HCT116 (cell line): ENCODE data around the gene TYW1B. TPM values are rescaled to one million over a fixed set of nuclear protein-coding genes. Genes with fewer than 3 reads are reported as not detected.
"Not testable (repeated sequence)": the region's sequence is repeated elsewhere in the genome, so short reads cannot be mapped to it uniquely, and the experiment has no call there.

Experiments
- ATAC-seq: fragments of 200-7000 bp; cut with Tn5 transposase; 2 replicates; pipeline ENCODE4 v1.9.1; 2020; ENCODE audit warnings: mild to moderate bottlenecking, moderate library complexity
- BruUV-seq: library from RNA; stranded (reverse); fragments of 400-500 nt; replicated peaks from 2 replicates; lab custom pipeline; 2021; lab: Mats Ljungman, UMichigan
- CTCF ChIA-PET: fragments of 300-600 bp; sonication (Branson Sonifier 250); formaldehyde crosslinking; loops from one replicate; lab custom pipeline; 2021; ENCODE audit warnings: antibody characterized with exemption; lab: Charles Lee
- POLR2A ChIA-PET: fragments of 300-600, 350-600 bp; sonication (Branson Sonifier 250); formaldehyde crosslinking; loops from one replicate; lab custom pipeline; 2021; ENCODE audit warnings: antibody characterized with exemption; lab: Charles Lee
- RAD21 ChIA-PET, 2 experiments: fragments of 300-600 bp; sonication (Branson Sonifier 250); formaldehyde crosslinking; loops; one replicate each; lab custom pipeline; 2023; ENCODE audit warnings: low total read pairs in 2 of 2; ENCODE audit not compliant: uncharacterized antibody in 2 of 2, unreplicated experiment in 2 of 2, low non-redundant PET in 1 of 2; lab: Charles Lee
- DNase-seq: peaks from one replicate; pipeline ENCODE4 v3.0.0-alpha.2; 2010; ENCODE audit warnings: low read depth, low spot score
- H2AFZ ChIP-seq: fragments of 200-600 bp; shearing (Covaris generic), sonication (generic); 2 replicates; pipeline ENCODE4 v1.6.1; 2017; ENCODE audit warnings: low read depth, mixed run types, mixed read lengths, antibody characterized with exemption, low read length; ENCODE audit not compliant: poor library complexity, severe bottlenecking
- H3K27ac ChIP-seq: 2 replicates; pipeline ENCODE4 v1.5.1; 2012; ENCODE audit warnings: low read depth, low read length
- H3K27me3 ChIP-seq: fragments of 200-600 bp; sonication (generic); 2 replicates; pipeline ENCODE4 v1.6.1; 2016; ENCODE audit warnings: mixed run types, low read length, mixed read lengths; ENCODE audit not compliant: insufficient read depth
- H3K36me3 ChIP-seq, 2 experiments: fragments of 200-500 bp in 1 of 2; fragments of 200-600 bp in 1 of 2; sonication (Bioruptor generic) in 1 of 2; sonication (generic) in 1 of 2; 2 replicates each; pipeline versions ENCODE4 v1.5.1 to v1.6.1; 2014 to 2016; ENCODE audit warnings: low read length in 2 of 2, inconsistent platforms in 1 of 2, mixed read lengths in 1 of 2, mixed run types in 1 of 2; ENCODE audit not compliant: insufficient read depth in 2 of 2, control insufficient read depth in 1 of 2
- H3K4me1 ChIP-seq, 2 experiments: fragments of 200-600 bp in 1 of 2; sonication (generic) in 1 of 2; 2 replicates each; pipeline versions ENCODE4 v1.5.1 to v1.6.1; 2012 to 2017; ENCODE audit warnings: low read length in 2 of 2, inconsistent platforms in 1 of 2, mild to moderate bottlenecking in 1 of 2, mixed read lengths in 1 of 2, mixed run types in 1 of 2, moderate library complexity in 1 of 2; ENCODE audit not compliant: insufficient read depth in 2 of 2, control insufficient read depth in 1 of 2
- H3K4me2 ChIP-seq: fragments of 200-600 bp; sonication (generic); 2 replicates; pipeline ENCODE4 v1.6.1; 2017; ENCODE audit warnings: mixed run types, low read length, mixed read lengths
- H3K4me3 ChIP-seq, 2 experiments: fragments of 200-600 bp in 1 of 2; sonication (generic) in 1 of 2; replicated peaks in 1 of 2; 2 replicates each; pipeline ENCODE4 v1.5.1; 2011 to 2016; ENCODE audit warnings: low read length in 2 of 2, control low read depth in 1 of 2, low read depth in 1 of 2, mild to moderate bottlenecking in 1 of 2, mixed read lengths in 1 of 2, mixed run types in 1 of 2
- H3K79me2 ChIP-seq: fragments of 200-600 bp; sonication (generic); 2 replicates; pipeline ENCODE4 v1.6.1; 2017; ENCODE audit warnings: mild to moderate bottlenecking, mixed run types, low read length, moderate library complexity, mixed read lengths; ENCODE audit not compliant: insufficient read depth
- H3K9ac ChIP-seq: fragments of 200-600 bp; sonication (generic); 2 replicates; pipeline ENCODE4 v1.6.1; 2016; ENCODE audit warnings: low read length, mixed read lengths
- H3K9me2 ChIP-seq: fragments of 200-600 bp; sonication (generic), shearing (Covaris generic); 2 replicates; pipeline ENCODE4 v1.6.1; 2017; ENCODE audit warnings: mixed run types, mild to moderate bottlenecking, moderate library complexity; ENCODE audit not compliant: insufficient read depth
- H3K9me3 ChIP-seq, 2 experiments: fragments of 200-500 bp in 1 of 2; fragments of 200-600 bp in 1 of 2; sonication (Bioruptor generic) in 1 of 2; sonication (generic) in 1 of 2; 2 replicates each; pipeline ENCODE4 v1.6.1; 2014 to 2017; ENCODE audit warnings: low read length in 2 of 2, mixed read lengths in 2 of 2, inconsistent platforms in 1 of 2, low read depth in 1 of 2, mild to moderate bottlenecking in 1 of 2, mixed run types in 1 of 2, moderate library complexity in 1 of 2; ENCODE audit not compliant: control insufficient read depth in 1 of 2, insufficient read depth in 1 of 2
- H4K20me1 ChIP-seq: fragments of 200-600 bp; sonication (generic), shearing (Covaris generic); 2 replicates; pipeline ENCODE4 v1.6.1; 2017; ENCODE audit warnings: mixed run types, mild to moderate bottlenecking, moderate library complexity; ENCODE audit not compliant: insufficient read depth
- intact Hi-C: fragments of 100-400 bp; cut with micrococcal nuclease; formaldehyde crosslinking; loops from 2 replicates; pipeline ENCODE4 v1.10.0; 2022
- total RNA-seq: library from RNA; stranded (reverse); gene quantifications from one replicate; pipeline ENCODE4 v1.2.1, GENCODE V29; 2021; ENCODE audit not compliant: unreplicated experiment

TYW1B gene
- total RNA-seq, 1 experiment from 2014 or later = 2.4 TPM

DNA sequence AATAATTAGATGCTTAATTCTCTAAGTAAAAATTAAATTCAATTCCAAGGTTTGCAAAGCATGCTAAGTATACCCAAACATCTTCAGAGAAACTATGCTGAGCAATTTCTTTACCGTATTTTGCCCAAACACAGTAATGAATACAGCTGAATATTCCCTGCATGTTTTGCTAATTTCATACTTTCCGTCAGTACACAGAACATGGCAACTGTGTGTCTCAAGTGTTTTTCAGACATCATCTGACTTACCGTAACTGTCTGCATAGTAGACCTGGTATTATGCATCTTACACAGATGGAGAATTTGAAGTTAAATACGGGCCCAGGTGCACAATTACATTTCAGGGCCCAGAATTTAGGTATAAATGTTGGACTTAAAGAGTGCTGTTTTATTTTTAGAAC is 15.2 kb upstream of the TYW1B start:
- H3K9ac ChIP-seq, H3K9me3 ChIP-seq, H4K20me1 ChIP-seq, RAD21 ChIA-PET, H3K4me3 ChIP-seq, H3K27me3 ChIP-seq, H3K9me2 ChIP-seq, DNase-seq, ATAC-seq, BruUV-seq, H3K79me2 ChIP-seq, H3K27ac ChIP-seq, CTCF ChIA-PET, intact Hi-C loops, H2AFZ ChIP-seq, POLR2A ChIA-PET, H3K36me3 ChIP-seq, H3K4me1 ChIP-seq, H3K4me2 ChIP-seq: not testable (repeated sequence)

DNA sequence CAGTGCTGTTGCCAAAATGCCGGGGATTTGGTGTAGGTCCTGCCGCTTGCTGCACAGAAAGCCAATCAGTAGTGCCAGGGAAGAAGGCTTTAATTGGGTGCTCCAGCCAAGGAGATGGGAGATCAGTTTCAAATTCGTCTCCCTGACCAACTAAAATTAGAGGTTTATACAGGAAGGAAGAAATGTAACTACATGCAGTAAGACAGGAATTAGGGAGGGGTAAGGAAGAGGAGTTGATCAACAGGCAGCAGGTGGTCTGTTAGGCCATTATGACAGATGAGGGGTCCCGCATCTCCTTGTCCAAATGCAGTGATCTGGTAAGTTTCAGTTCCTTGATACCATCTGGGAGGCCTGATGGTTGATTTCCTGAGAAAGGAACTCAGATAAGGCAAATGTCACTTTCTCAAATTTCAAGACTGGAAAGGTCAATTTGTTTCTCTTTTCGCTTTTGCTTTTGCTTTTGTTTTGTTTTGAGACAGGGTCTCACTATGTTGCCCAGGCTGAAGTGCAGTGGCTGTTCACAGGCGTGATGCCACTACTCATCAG is 13.0 kb upstream of the TYW1B start:
- ATAC-seq, H4K20me1 ChIP-seq, CTCF ChIA-PET, H3K36me3 ChIP-seq, H3K9me2 ChIP-seq, H3K9ac ChIP-seq, H3K4me3 ChIP-seq, BruUV-seq, H3K79me2 ChIP-seq, H3K27ac ChIP-seq, H3K9me3 ChIP-seq, POLR2A ChIA-PET, intact Hi-C loops, H3K4me1 ChIP-seq, H2AFZ ChIP-seq, DNase-seq, H3K27me3 ChIP-seq, RAD21 ChIA-PET, H3K4me2 ChIP-seq: not testable (repeated sequence)

DNA sequence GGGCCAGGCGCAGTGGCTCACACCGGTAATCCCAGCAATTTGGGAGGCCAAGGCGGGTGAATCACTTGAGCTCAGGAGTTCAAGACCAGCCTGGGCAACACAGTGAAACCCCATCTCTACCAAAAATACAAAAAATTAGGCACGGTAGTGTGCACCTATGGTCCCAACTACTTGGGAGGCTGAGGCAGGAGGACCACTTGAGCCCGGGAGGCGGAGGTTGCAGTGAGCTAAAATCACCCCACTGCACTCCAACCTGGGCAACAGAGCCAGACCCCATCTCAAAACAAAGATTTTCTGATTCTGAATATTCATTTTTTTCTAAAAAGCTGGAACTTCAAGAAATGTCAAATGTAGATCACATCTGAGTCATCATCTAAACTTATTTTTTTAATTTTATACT is 10.3 kb upstream of the TYW1B start:
- H3K9ac ChIP-seq, H3K27me3 ChIP-seq, H3K4me2 ChIP-seq, H3K4me3 ChIP-seq, H2AFZ ChIP-seq, intact Hi-C loops, H3K27ac ChIP-seq, H3K4me1 ChIP-seq, ATAC-seq, H3K36me3 ChIP-seq, RAD21 ChIA-PET, H4K20me1 ChIP-seq, POLR2A ChIA-PET, BruUV-seq, DNase-seq, H3K9me3 ChIP-seq, H3K9me2 ChIP-seq, H3K79me2 ChIP-seq: not testable (repeated sequence)
- CTCF ChIA-PET = interaction anchor here (0.6 kb wide), 1 partner anchor 10 kb away, joined by 4 read pairs; the partner anchor contains the start of gene TYW1B

DNA sequence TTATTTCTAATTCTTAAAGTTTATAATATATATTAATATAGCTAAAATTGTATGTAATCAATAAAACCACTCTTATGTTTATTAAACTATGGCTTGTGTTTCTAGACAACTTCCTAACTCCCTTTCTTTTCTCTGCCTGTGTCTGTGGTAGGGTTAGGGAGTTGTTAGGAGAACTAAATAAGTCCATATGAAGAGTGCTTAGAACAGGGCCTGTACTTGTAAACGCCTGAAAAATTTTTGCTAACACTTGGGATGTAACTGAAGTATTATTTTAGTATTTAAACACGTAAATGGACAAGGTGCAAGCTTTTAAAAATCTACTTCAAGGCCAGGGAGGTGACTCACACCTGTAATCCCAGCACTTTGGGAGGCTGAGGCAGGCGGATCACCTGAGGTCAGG is 9.3 kb upstream of the TYW1B start:
- H3K4me3 ChIP-seq, ATAC-seq, H3K27ac ChIP-seq, H3K4me1 ChIP-seq, RAD21 ChIA-PET, DNase-seq, H3K27me3 ChIP-seq, H2AFZ ChIP-seq, H3K4me2 ChIP-seq, H3K9ac ChIP-seq, H3K9me3 ChIP-seq, POLR2A ChIA-PET, CTCF ChIA-PET, H3K9me2 ChIP-seq, intact Hi-C loops, H4K20me1 ChIP-seq, BruUV-seq: not testable (repeated sequence)
- H3K79me2 ChIP-seq = peaks cover 10% of the 10 kb centered on the region
- peaks cover 9 to 14% of the 10 kb centered on the region in 2 experiments; a peak in 3 of 4 replicates for H3K36me3 ChIP-seq
